ENCODE data around the gene ST6GALNAC5.
"Not testable (repeated sequence)": the region's sequence is repeated elsewhere in the genome, so short reads cannot be mapped to it uniquely, and the experiment has no call there.

ST6GALNAC5 gene

GRCh38 chr1:76867342-76868130 is at the start of gene ST6GALNAC5:
TSS of gene ST6GALNAC5 (plus strand) at chr1:76867480.
- DNase-seq (ENCODE audit: low read depth): no peak
- H3K4me3 ChIP-seq (ENCODE audit: low read depth, low read length): no peak within 1 kb of the TSS
- TF ChIP-seq MYC (IDR thresholded peaks at IDR 0.05; ENCODE audit: low read depth, low read length) (no peak), POLR2A (IDR thresholded peaks at IDR 0.05; ENCODE audit: extremely low read depth, insufficient read length) (no peak), CTCF (IDR thresholded peaks at IDR 0.05; ENCODE audit: low read depth, low read length) (no peak)

- H3K4me3 ChIP-seq (ENCODE audit: low read depth, low read length): no peak overlapping the region
- TF ChIP-seq POLR2A (IDR thresholded peaks at IDR 0.05; ENCODE audit: extremely low read depth, insufficient read length) (no peak), MYC (IDR thresholded peaks at IDR 0.05; ENCODE audit: low read depth, low read length) (no peak)
- no peak for DNase-seq (ENCODE audit: low read depth)
Measured at GRCh38 chr1:76820028-76820427, 47.3 kb upstream of the ST6GALNAC5 start.

- not testable (repeated sequence) for H3K4me3 ChIP-seq (ENCODE audit: low read depth, low read length); DNase-seq (ENCODE audit: low read depth)
Measured at GRCh38 chr1:76822961-76823360, 44.3 kb upstream of the ST6GALNAC5 start.

- DNase-seq (ENCODE audit: low read depth): no peak
- H3K4me3 ChIP-seq (ENCODE audit: low read depth, low read length): no peak overlapping the region
- TF ChIP-seq CTCF (IDR thresholded peaks at IDR 0.05; ENCODE audit: low read depth, low read length) (no peak), MYC (IDR thresholded peaks at IDR 0.05; ENCODE audit: low read depth, low read length) (no peak), MAX (IDR thresholded peaks at IDR 0.05; ENCODE audit: low read depth, low read length) (no peak), POLR2A (IDR thresholded peaks at IDR 0.05; ENCODE audit: extremely low read depth, insufficient read length) (no peak)
Measured at GRCh38 chr1:76824106-76824505, 43.2 kb upstream of the ST6GALNAC5 start.

- no peak overlapping the region for H3K4me3 ChIP-seq (ENCODE audit: low read depth, low read length)
- TF ChIP-seq MYC (IDR thresholded peaks at IDR 0.05; ENCODE audit: low read depth, low read length) (no peak), CTCF (IDR thresholded peaks at IDR 0.05; ENCODE audit: low read depth, low read length) (no peak), MAX (IDR thresholded peaks at IDR 0.05; ENCODE audit: low read depth, low read length) (no peak), POLR2A (IDR thresholded peaks at IDR 0.05; ENCODE audit: extremely low read depth, insufficient read length) (no peak)
- DNase-seq (ENCODE audit: low read depth): no peak
Measured at GRCh38 chr1:76826072-76826845, 41.0 kb upstream of the ST6GALNAC5 start.

GRCh38 chr1:76827066-76827465 is 40.2 kb upstream of the ST6GALNAC5 start:
- no peak for TF ChIP-seq POLR2A (IDR thresholded peaks at IDR 0.05; ENCODE audit: extremely low read depth, insufficient read length)
- no peak for TF ChIP-seq MYC (IDR thresholded peaks at IDR 0.05; ENCODE audit: low read depth, low read length)
- no peak for TF ChIP-seq CTCF (IDR thresholded peaks at IDR 0.05; ENCODE audit: low read depth, low read length)
- no peak for TF ChIP-seq MAX (IDR thresholded peaks at IDR 0.05; ENCODE audit: low read depth, low read length)
- DNase-seq (ENCODE audit: low read depth): no peak
- H3K4me3 ChIP-seq (ENCODE audit: low read depth, low read length): no peak overlapping the region
